Neural cell (in vitro differentiated cells): ENCODE measurements around the gene TEX19.

Source experiments
- EP300 ChIP-seq: fragments of 450-650 bp; conservative IDR thresholded peaks from 2 replicates; pipeline ENCODE4 v1.6.1; 2014; ENCODE audit warnings: antibody characterized with exemption, mild to moderate bottlenecking, moderate library complexity; ENCODE audit not compliant: poor library complexity, severe bottlenecking
- EZH2 ChIP-seq: fragments of 200-600, 300-800 bp; shearing (Covaris generic), sonication (generic); IDR thresholded peaks from 2 replicates; pipeline ENCODE4 v1.6.1; 2014; ENCODE audit warnings: antibody characterized with exemption, low read length, borderline replicate concordance, mild to moderate bottlenecking; ENCODE audit not compliant: insufficient read depth, poor library complexity, severe bottlenecking
- MXI1 ChIP-seq: fragments of 450-650 bp; conservative IDR thresholded peaks from 2 replicates; pipeline ENCODE4 v1.6.1; 2014; ENCODE audit warnings: antibody characterized with exemption, mild to moderate bottlenecking; ENCODE audit not compliant: poor library complexity, severe bottlenecking
- POLR2AphosphoS5 ChIP-seq: IDR thresholded peaks from 2 replicates; pipeline ENCODE4 v1.6.1; 2012
- RAD21 ChIP-seq: fragments of 450-650 bp; conservative IDR thresholded peaks from 2 replicates; pipeline ENCODE4 v1.6.1; 2014; ENCODE audit warnings: antibody characterized with exemption, mild to moderate bottlenecking, moderate library complexity
- SMC3 ChIP-seq: fragments of 450-650 bp; conservative IDR thresholded peaks from 2 replicates; pipeline ENCODE4 v1.6.1; 2014; ENCODE audit warnings: antibody characterized with exemption, mild to moderate bottlenecking, moderate library complexity; ENCODE audit not compliant: poor library complexity
- TAF1 ChIP-seq: IDR thresholded peaks from 2 replicates; pipeline ENCODE4 v1.6.1; 2012; ENCODE audit warnings: low read depth
- TF ChIP-seq, protein P1 (sequence below): fragments of 450-650 bp; IDR thresholded peaks from 2 replicates; pipeline ENCODE4 v1.5.1; 2014; ENCODE audit warnings: antibody characterized with exemption, mild to moderate bottlenecking, moderate library complexity; ENCODE audit not compliant: poor library complexity, severe bottlenecking
- TF ChIP-seq, protein P2 (sequence below): IDR thresholded peaks from 2 replicates; pipeline ENCODE4 v1.6.1; 2012; ENCODE audit warnings: borderline replicate concordance

DNA sequence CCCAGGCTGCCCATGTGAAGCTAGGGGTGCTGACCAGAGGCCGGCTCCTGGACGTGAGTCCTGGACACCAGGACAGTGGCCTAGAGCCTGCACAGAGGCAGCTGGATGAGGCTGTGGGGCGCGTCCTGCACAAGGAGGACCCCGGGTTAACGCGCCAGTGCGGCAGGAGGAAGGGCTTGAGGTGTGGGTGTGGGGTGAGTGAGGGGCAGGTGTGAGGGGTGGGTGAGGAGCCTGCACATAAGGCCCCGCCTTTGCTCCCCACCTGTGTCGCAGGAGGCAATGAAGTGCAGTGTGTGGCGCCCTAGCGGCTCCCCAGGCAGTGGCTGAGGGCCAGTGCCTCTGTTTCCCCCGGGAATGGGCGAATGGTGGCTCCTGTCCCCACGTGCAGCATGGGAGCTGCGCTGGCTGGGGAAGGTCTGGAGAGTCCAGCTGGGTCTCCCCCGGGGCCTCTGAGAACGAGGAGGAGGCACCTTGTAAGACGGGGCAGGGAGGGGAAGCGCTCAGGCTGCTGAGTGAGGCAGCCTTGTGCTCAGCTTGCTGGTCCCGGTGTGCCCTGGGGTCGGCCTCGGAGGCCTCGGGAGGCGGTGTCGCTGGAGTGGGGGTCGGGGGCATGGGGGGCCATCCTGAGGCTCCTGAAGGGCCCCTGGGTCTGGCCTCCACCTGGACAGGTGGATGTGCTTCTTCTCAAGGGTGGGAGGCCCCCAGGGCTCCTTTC lies 44.9 kb upstream of the TEX19 start:
- TF ChIP-seq, protein P1, sequence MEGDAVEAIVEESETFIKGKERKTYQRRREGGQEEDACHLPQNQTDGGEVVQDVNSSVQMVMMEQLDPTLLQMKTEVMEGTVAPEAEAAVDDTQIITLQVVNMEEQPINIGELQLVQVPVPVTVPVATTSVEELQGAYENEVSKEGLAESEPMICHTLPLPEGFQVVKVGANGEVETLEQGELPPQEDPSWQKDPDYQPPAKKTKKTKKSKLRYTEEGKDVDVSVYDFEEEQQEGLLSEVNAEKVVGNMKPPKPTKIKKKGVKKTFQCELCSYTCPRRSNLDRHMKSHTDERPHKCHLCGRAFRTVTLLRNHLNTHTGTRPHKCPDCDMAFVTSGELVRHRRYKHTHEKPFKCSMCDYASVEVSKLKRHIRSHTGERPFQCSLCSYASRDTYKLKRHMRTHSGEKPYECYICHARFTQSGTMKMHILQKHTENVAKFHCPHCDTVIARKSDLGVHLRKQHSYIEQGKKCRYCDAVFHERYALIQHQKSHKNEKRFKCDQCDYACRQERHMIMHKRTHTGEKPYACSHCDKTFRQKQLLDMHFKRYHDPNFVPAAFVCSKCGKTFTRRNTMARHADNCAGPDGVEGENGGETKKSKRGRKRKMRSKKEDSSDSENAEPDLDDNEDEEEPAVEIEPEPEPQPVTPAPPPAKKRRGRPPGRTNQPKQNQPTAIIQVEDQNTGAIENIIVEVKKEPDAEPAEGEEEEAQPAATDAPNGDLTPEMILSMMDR = no peak
- TF ChIP-seq RAD21 = no peak
- no peak for TF ChIP-seq EP300
- TF ChIP-seq EZH2 = no peak
- no peak for TF ChIP-seq POLR2AphosphoS5
- no peak for TF ChIP-seq MXI1
- TF ChIP-seq SMC3 = no peak
- TF ChIP-seq, protein P2, sequence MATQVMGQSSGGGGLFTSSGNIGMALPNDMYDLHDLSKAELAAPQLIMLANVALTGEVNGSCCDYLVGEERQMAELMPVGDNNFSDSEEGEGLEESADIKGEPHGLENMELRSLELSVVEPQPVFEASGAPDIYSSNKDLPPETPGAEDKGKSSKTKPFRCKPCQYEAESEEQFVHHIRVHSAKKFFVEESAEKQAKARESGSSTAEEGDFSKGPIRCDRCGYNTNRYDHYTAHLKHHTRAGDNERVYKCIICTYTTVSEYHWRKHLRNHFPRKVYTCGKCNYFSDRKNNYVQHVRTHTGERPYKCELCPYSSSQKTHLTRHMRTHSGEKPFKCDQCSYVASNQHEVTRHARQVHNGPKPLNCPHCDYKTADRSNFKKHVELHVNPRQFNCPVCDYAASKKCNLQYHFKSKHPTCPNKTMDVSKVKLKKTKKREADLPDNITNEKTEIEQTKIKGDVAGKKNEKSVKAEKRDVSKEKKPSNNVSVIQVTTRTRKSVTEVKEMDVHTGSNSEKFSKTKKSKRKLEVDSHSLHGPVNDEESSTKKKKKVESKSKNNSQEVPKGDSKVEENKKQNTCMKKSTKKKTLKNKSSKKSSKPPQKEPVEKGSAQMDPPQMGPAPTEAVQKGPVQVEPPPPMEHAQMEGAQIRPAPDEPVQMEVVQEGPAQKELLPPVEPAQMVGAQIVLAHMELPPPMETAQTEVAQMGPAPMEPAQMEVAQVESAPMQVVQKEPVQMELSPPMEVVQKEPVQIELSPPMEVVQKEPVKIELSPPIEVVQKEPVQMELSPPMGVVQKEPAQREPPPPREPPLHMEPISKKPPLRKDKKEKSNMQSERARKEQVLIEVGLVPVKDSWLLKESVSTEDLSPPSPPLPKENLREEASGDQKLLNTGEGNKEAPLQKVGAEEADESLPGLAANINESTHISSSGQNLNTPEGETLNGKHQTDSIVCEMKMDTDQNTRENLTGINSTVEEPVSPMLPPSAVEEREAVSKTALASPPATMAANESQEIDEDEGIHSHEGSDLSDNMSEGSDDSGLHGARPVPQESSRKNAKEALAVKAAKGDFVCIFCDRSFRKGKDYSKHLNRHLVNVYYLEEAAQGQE = no peak
- TF ChIP-seq TAF1 = no peak
